Muscle of leg (tissue), 11 donors: ENCODE results near the gene NBPF3. TPM values are rescaled to one million over a fixed set of nuclear protein-coding genes. Genes with fewer than 3 reads are reported as not detected.

Source experiments
- DNase-seq: peaks from one replicate; pipeline ENCODE4 v3.0.0; 2013
- H3K27ac ChIP-seq: one replicate; pipeline ENCODE4 v1.5.1; 2013; ENCODE audit warnings: mild to moderate bottlenecking, low read length, control low read depth
- H3K27me3 ChIP-seq: one replicate; pipeline ENCODE4 v1.6.1; 2013; ENCODE audit warnings: low read length; ENCODE audit not compliant: control insufficient read depth, insufficient read depth
- H3K36me3 ChIP-seq: one replicate; pipeline ENCODE4 v1.6.1; 2013; ENCODE audit warnings: low read length; ENCODE audit not compliant: control insufficient read depth, insufficient read depth
- H3K4me1 ChIP-seq: one replicate; pipeline ENCODE4 v1.6.1; 2013; ENCODE audit warnings: low read length; ENCODE audit not compliant: control insufficient read depth, insufficient read depth
- H3K4me3 ChIP-seq: one replicate; pipeline ENCODE4 v1.5.1; 2013; ENCODE audit warnings: low read length, control low read depth
- H3K9me3 ChIP-seq: replicated peaks from 2 replicates; pipeline ENCODE4 v1.6.1; 2013; ENCODE audit warnings: low read depth, low read length; ENCODE audit not compliant: control insufficient read depth
- WGBS: methylation state at CpG from one replicate; pipeline ENCODE4 v1.1.5; 2013; ENCODE audit warnings: missing lambda C conversion rate; ENCODE audit not compliant: insufficient coverage; 5-methylcytosine and 5-hydroxymethylcytosine counted together
- polyA plus RNA-seq, 8 donors: library from polyadenylated mRNA; unstranded; fragments of 120-200 nt; gene quantifications; one replicate each; pipeline versions ENCODE4 v1.2.1 to v1.2.3, GENCODE V29; 2013; ENCODE audit warnings: inconsistent platforms in 1 of 8, low replicate concordance in 1 of 8; ENCODE audit not compliant: insufficient read length in 8 of 8, insufficient read depth in 1 of 8
- total RNA-seq: library from RNA; stranded (reverse); fragments of 120-200 nt; gene quantifications from one replicate; pipeline ENCODE4 v1.2.4, GENCODE V29; 2013

Gene NBPF3
- total and polyA plus RNA-seq, 9 donors: 4.4 to 11.4 (median 7.1) TPM

- Histone ChIP-seq H3K9me3 (no peaks in the 10 kb centered on the region), H3K27me3 (peaks cover 62% of the 10 kb centered on the region), H3K4me3 (no peak overlapping the region), H3K36me3 (no peaks in the 10 kb centered on the region), H3K27ac (no peak overlapping the region), H3K4me1 (peaks cover 11% of the 10 kb centered on the region)
- WGBS: no CpG with 5 or more reads among the region's 1 CpG
- no peak for DNase-seq
These were observed 67.8 kb downstream of the NBPF3 start for GRCh38 chr1:21507511-21508270.

- Histone ChIP-seq H3K4me3 (no peak overlapping the region), H3K9me3 (no peaks in the 10 kb centered on the region), H3K27ac (no peak overlapping the region), H3K4me1 (peaks cover 11% of the 10 kb centered on the region), H3K36me3 (no peaks in the 10 kb centered on the region), H3K27me3 (peaks cover 65% of the 10 kb centered on the region)
- peak; percentile 54 for DNase-seq
- 4% methylated on average over 18 of the region's 45 CpGs for WGBS
These were observed 68.8 kb downstream of the NBPF3 start for GRCh38 chr1:21508580-21509350.

- Histone ChIP-seq H3K36me3 (no peaks in the 10 kb centered on the region), H3K9me3 (no peaks in the 10 kb centered on the region), H3K4me3 (no peak within 1 kb of the TSS), H3K27me3 (peaks cover 70% of the 10 kb centered on the region), H3K27ac (no peak within 1 kb of the TSS), H3K4me1 (peaks cover 11% of the 10 kb centered on the region)
- DNase-seq: no peak
- WGBS: under 1% methylated on average over 64 of the region's 67 CpGs
These were observed 69.6 kb downstream of the NBPF3 start, which contains the start of gene ALPL for GRCh38 chr1:21509351-21510112. ALPL (plus strand) TSS chr1:21509423; CDS start chr1:21554082, 44,659 bp downstream.

- Histone ChIP-seq H3K4me1 (peaks cover 11% of the 10 kb centered on the region), H3K36me3 (no peaks in the 10 kb centered on the region), H3K9me3 (no peaks in the 10 kb centered on the region), H3K4me3 (no peak overlapping the region), H3K27ac (no peak overlapping the region), H3K27me3 (peaks cover 74% of the 10 kb centered on the region)
- DNase-seq: no peak
- WGBS: 37% methylated on average over 4 of the region's 12 CpGs
These were observed 70.2 kb downstream of the NBPF3 start for GRCh38 chr1:21510113-21510493.

- Histone ChIP-seq H3K27ac (no peak overlapping the region), H3K4me3 (no peak overlapping the region), H3K9me3 (no peaks in the 10 kb centered on the region), H3K36me3 (no peaks in the 10 kb centered on the region), H3K27me3 (peaks cover 72% of the 10 kb centered on the region), H3K4me1 (peaks cover 11% of the 10 kb centered on the region)
- 80% methylated on average over 6 of the region's 9 CpGs for WGBS
- no peak for DNase-seq
These were observed 71.1 kb downstream of the NBPF3 start for GRCh38 chr1:21510885-21511578.

- WGBS: 15% methylated on average over 3 of the region's 11 CpGs
- no peak overlapping the region for H3K27ac ChIP-seq
- no peaks in the 10 kb centered on the region for H3K36me3 ChIP-seq
- peak; percentile 72 for DNase-seq
- H3K4me3 ChIP-seq: no peak overlapping the region
- peaks cover 11% of the 10 kb centered on the region for H3K4me1 ChIP-seq
- H3K27me3 ChIP-seq: peaks cover 66% of the 10 kb centered on the region
- no peaks in the 10 kb centered on the region for H3K9me3 ChIP-seq
These were observed 71.9 kb downstream of the NBPF3 start for GRCh38 chr1:21511579-21512522.

- DNase-seq: no peak
- 55% methylated on average over 4 of the region's 5 CpGs for WGBS
- H3K4me3 ChIP-seq: no peak overlapping the region
- H3K36me3 ChIP-seq: no peaks in the 10 kb centered on the region
- peaks cover 8% of the 10 kb centered on the region for H3K4me1 ChIP-seq
- peaks cover 47% of the 10 kb centered on the region for H3K27me3 ChIP-seq
- no peaks in the 10 kb centered on the region for H3K9me3 ChIP-seq
- no peak overlapping the region for H3K27ac ChIP-seq
These were observed 74.3 kb downstream of the NBPF3 start for GRCh38 chr1:21514245-21514644.

GRCh38 chr1:21517161-21517589, 77.2 kb downstream of the NBPF3 start:
- no peaks in the 10 kb centered on the region for H3K9me3 ChIP-seq
- no peak overlapping the region for H3K27ac ChIP-seq
- peaks cover 18% of the 10 kb centered on the region for H3K27me3 ChIP-seq
- 83% methylated on average over 1 of the region's 3 CpGs for WGBS
- no peak overlapping the region for H3K4me3 ChIP-seq
- H3K36me3 ChIP-seq: no peaks in the 10 kb centered on the region
- no peak for DNase-seq
- peaks cover 3% of the 10 kb centered on the region for H3K4me1 ChIP-seq
